ENCODE results near the gene LSAMP. TPM values are rescaled to one million over a fixed set of nuclear protein-coding genes. Genes with fewer than 3 reads are reported as not detected.

Gene LSAMP
- total RNA-seq, 1 experiment from 2014 or later = not detected

GRCh38 chr3:116179091-116179490 lies 266.2 kb downstream of the LSAMP start:
- POLR2A ChIA-PET = no interaction called here
- no peaks in the 10 kb centered on the region for H3K9me3 Mint-ChIP-seq (ENCODE audit: unreplicated experiment)
- CTCF ChIA-PET = no interaction called here
- H3K36me3 Mint-ChIP-seq (ENCODE audit: insufficient read depth, unreplicated experiment) = no peaks in the 10 kb centered on the region
- TF ChIP-seq, protein P1, sequence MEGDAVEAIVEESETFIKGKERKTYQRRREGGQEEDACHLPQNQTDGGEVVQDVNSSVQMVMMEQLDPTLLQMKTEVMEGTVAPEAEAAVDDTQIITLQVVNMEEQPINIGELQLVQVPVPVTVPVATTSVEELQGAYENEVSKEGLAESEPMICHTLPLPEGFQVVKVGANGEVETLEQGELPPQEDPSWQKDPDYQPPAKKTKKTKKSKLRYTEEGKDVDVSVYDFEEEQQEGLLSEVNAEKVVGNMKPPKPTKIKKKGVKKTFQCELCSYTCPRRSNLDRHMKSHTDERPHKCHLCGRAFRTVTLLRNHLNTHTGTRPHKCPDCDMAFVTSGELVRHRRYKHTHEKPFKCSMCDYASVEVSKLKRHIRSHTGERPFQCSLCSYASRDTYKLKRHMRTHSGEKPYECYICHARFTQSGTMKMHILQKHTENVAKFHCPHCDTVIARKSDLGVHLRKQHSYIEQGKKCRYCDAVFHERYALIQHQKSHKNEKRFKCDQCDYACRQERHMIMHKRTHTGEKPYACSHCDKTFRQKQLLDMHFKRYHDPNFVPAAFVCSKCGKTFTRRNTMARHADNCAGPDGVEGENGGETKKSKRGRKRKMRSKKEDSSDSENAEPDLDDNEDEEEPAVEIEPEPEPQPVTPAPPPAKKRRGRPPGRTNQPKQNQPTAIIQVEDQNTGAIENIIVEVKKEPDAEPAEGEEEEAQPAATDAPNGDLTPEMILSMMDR (IDR thresholded peaks at IDR 0.05; ENCODE audit: unreplicated experiment) = no peak
- no peak overlapping the region for H3K4me3 Mint-ChIP-seq (ENCODE audit: unreplicated experiment)
- no peaks in the 10 kb centered on the region for H3K4me1 Mint-ChIP-seq (ENCODE audit: insufficient read depth, unreplicated experiment)
- peaks cover 11% of the 10 kb centered on the region for H3K27me3 Mint-ChIP-seq (ENCODE audit: insufficient read depth, unreplicated experiment)
- H3K27ac Mint-ChIP-seq (ENCODE audit: low read depth, unreplicated experiment) = no peak overlapping the region
- no TSS peak for BruUV-seq (replicated peaks)
- intact Hi-C loops (cut with micrococcal nuclease) = no loop called here
- DNase-seq (ENCODE audit: unreplicated experiment) = no peak

DNA sequence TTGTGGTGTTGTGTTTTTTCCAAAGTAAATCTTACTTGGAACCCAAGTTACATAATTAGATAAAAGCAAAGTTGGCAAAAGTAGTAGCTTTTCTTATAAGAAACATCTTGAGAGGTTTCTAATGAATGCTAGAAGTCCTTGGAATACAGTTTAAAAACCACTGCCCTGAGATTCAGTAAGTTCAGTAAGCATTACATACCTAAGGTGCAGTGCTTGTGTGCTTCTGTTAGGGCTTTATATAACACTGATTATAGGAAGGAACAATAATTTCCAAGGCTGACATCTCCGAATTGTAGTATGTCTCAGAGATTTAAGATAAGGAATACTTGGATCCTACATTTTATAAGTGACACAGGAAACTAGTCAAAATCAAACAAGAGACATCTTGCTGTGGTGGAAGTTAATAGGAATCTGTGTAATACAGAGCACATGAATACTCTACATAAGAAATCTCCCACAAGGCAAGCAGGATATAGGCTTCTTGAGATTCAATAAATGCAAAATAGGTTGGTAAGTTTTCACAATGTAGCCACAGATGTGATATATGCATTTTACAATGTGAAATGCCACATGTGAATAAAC lies 268.2 kb downstream of the LSAMP start:
- H3K4me1 Mint-ChIP-seq (ENCODE audit: insufficient read depth, unreplicated experiment) = no peaks in the 10 kb centered on the region
- no peak overlapping the region for H3K4me3 Mint-ChIP-seq (ENCODE audit: unreplicated experiment)
- TF ChIP-seq, protein P1 (IDR thresholded peaks at IDR 0.05; ENCODE audit: unreplicated experiment) = no peak
- BruUV-seq (replicated peaks) = no TSS peak
- no peak for DNase-seq (ENCODE audit: unreplicated experiment)
- H3K27ac Mint-ChIP-seq (ENCODE audit: low read depth, unreplicated experiment) = no peak overlapping the region
- CTCF ChIA-PET = no interaction called here
- H3K9me3 Mint-ChIP-seq (ENCODE audit: unreplicated experiment) = no peaks in the 10 kb centered on the region
- no peaks in the 10 kb centered on the region for H3K36me3 Mint-ChIP-seq (ENCODE audit: insufficient read depth, unreplicated experiment)
- H3K27me3 Mint-ChIP-seq (ENCODE audit: insufficient read depth, unreplicated experiment) = peaks cover 11% of the 10 kb centered on the region
- intact Hi-C loops (cut with micrococcal nuclease) = no loop called here
- POLR2A ChIA-PET = no interaction called here

DNA sequence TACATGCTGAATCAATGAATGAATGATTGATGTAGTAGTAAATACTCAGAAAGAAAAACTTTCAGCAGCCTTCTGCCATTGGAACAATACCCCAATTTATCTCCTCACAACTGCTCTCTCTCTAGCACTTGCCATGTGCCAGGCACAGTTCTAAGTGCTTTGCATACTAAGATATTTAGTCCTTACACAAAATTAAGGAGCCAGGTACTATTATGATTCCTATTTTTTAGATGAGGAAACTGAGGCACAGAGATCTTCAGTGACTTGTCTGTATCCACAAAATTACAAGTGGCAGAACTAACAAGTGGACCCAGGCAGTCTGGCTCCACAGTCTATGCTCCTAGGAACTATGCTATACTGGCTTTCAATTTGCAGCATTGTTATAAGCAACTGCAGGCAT lies 279.2 kb downstream of the LSAMP start:
- TF ChIP-seq, protein P1 (IDR thresholded peaks at IDR 0.05; ENCODE audit: unreplicated experiment) = no peak
- BruUV-seq (replicated peaks) = no TSS peak
- Mint-ChIP-seq H3K27ac (ENCODE audit: low read depth, unreplicated experiment) (no peak overlapping the region), H3K36me3 (ENCODE audit: insufficient read depth, unreplicated experiment) (no peaks in the 10 kb centered on the region), H3K4me1 (ENCODE audit: insufficient read depth, unreplicated experiment) (no peaks in the 10 kb centered on the region), H3K4me3 (ENCODE audit: unreplicated experiment) (no peak overlapping the region), H3K9me3 (ENCODE audit: unreplicated experiment) (no peaks in the 10 kb centered on the region), H3K27me3 (ENCODE audit: insufficient read depth, unreplicated experiment) (peaks cover 13% of the 10 kb centered on the region)
- CTCF ChIA-PET = no interaction called here
- POLR2A ChIA-PET = no interaction called here
- intact Hi-C loops (cut with micrococcal nuclease) = no loop called here
- DNase-seq (ENCODE audit: unreplicated experiment) = no peak

DNA sequence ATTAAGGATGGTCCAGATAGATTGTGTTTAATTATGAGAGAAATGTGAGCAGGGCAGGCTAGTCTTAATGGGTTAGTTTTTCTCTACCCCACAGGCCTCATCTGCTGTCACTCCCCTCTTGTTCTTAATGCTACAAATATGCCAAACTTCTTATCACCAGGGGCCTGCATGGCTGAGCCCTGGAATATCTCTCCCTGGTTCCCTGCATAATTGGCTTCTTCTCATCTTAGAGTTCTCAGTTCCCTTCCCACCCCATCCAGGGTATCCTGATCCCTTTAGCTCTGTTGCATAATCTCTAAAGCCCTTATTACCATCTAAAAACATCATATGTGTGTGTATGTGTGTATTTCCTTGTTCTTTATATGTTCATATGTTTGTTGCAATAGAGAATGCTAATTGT lies 279.6 kb downstream of the LSAMP start:
- DNase-seq (ENCODE audit: unreplicated experiment) = no peak
- H3K27ac Mint-ChIP-seq (ENCODE audit: low read depth, unreplicated experiment) = no peak overlapping the region
- H3K27me3 Mint-ChIP-seq (ENCODE audit: insufficient read depth, unreplicated experiment) = peaks cover 13% of the 10 kb centered on the region
- intact Hi-C loops (cut with micrococcal nuclease) = no loop called here
- H3K4me1 Mint-ChIP-seq (ENCODE audit: insufficient read depth, unreplicated experiment) = no peaks in the 10 kb centered on the region
- POLR2A ChIA-PET = no interaction called here
- H3K36me3 Mint-ChIP-seq (ENCODE audit: insufficient read depth, unreplicated experiment) = no peaks in the 10 kb centered on the region
- H3K9me3 Mint-ChIP-seq (ENCODE audit: unreplicated experiment) = no peaks in the 10 kb centered on the region
- CTCF ChIA-PET = no interaction called here
- BruUV-seq (replicated peaks) = no TSS peak
- TF ChIP-seq, protein P1 (IDR thresholded peaks at IDR 0.05; ENCODE audit: unreplicated experiment) = no peak
- no peak overlapping the region for H3K4me3 Mint-ChIP-seq (ENCODE audit: unreplicated experiment)

All from MCF 10A (cell line).